Measurements from ENCODE around the gene TLCD2.

GRCh38 chr17:1743088-1743439 is 32.9 kb upstream of the TLCD2 start:
- TF ChIP-seq, protein P1, sequence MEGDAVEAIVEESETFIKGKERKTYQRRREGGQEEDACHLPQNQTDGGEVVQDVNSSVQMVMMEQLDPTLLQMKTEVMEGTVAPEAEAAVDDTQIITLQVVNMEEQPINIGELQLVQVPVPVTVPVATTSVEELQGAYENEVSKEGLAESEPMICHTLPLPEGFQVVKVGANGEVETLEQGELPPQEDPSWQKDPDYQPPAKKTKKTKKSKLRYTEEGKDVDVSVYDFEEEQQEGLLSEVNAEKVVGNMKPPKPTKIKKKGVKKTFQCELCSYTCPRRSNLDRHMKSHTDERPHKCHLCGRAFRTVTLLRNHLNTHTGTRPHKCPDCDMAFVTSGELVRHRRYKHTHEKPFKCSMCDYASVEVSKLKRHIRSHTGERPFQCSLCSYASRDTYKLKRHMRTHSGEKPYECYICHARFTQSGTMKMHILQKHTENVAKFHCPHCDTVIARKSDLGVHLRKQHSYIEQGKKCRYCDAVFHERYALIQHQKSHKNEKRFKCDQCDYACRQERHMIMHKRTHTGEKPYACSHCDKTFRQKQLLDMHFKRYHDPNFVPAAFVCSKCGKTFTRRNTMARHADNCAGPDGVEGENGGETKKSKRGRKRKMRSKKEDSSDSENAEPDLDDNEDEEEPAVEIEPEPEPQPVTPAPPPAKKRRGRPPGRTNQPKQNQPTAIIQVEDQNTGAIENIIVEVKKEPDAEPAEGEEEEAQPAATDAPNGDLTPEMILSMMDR (conservative IDR thresholded peaks at IDR 0.05) = no peak
- no peak for TF ChIP-seq EZH2 (IDR thresholded peaks at IDR 0.05; ENCODE audit: low read depth)

All from PC-9 (cell line).